Osteocyte (in vitro differentiated cells): Measurements from ENCODE around the gene GRID1. TPM values are rescaled to one million over a fixed set of nuclear protein-coding genes. Genes with fewer than 3 reads are reported as not detected.

Experiments used
- DNase-seq: peaks from one replicate; pipeline ENCODE4 v3.0.0; 2021; ENCODE audit warnings: mixed read lengths; ENCODE audit not compliant: unreplicated experiment; ENCODE audit errors: extremely low spot score
- H3K27ac Mint-ChIP-seq: one replicate; pipeline ENCODE4 v1.8.0; 2021; ENCODE audit warnings: mild to moderate bottlenecking, mixed read lengths; ENCODE audit not compliant: unreplicated experiment
- H3K27me3 Mint-ChIP-seq: one replicate; pipeline ENCODE4 v1.8.0; 2021; ENCODE audit warnings: mixed read lengths; ENCODE audit not compliant: unreplicated experiment
- H3K36me3 Mint-ChIP-seq: one replicate; pipeline ENCODE4 v1.8.0; 2021; ENCODE audit warnings: mixed read lengths; ENCODE audit not compliant: unreplicated experiment
- H3K4me1 Mint-ChIP-seq: one replicate; pipeline ENCODE4 v1.8.0; 2021; ENCODE audit warnings: mixed read lengths; ENCODE audit not compliant: unreplicated experiment
- H3K4me3 Mint-ChIP-seq: one replicate; pipeline ENCODE4 v1.8.0; 2021; ENCODE audit warnings: mild to moderate bottlenecking, moderate library complexity, mixed read lengths; ENCODE audit not compliant: unreplicated experiment
- H3K9me3 Mint-ChIP-seq: one replicate; pipeline ENCODE4 v1.8.0; 2021; ENCODE audit warnings: mixed read lengths; ENCODE audit not compliant: unreplicated experiment
- CTCF ChIP-seq: fragments of 200-600 bp; sonication (generic); IDR thresholded peaks from 2 replicates; pipeline ENCODE4 v1.5.0; 2021; ENCODE audit warnings: antibody characterized with exemption, mild to moderate bottlenecking, moderate library complexity
- total RNA-seq: library from RNA; stranded (reverse); gene quantifications from 2 replicates; pipeline ENCODE4 v1.2.1, GENCODE V29; 2021

GRID1 gene
- total RNA-seq, 1 donor from 2014 or later, result 0.11 TPM

DNA sequence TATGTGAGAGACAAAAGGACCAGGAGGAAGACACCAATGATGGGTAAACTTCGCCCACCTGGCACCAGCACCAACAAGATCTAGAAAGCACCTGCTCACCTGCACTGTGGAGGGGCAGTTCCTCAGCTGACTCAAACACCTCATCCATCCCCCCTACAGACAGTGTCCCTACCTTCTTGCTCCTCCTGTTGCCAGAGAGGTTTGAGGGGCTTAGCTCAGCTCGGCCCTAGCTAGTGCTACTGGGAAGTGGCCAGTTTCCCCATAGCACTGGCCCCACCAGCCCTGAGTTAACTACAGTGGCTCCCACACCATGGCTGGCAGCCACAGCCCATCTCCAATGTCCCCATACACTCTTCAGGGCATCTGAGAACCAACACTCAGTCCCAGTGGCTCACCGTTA is 70.8 kb downstream of the GRID1 start:
- no peak overlapping the region for H3K4me3 Mint-ChIP-seq
- DNase-seq, result peak; percentile 72
- H3K27me3 Mint-ChIP-seq, result no peaks in the 10 kb centered on the region
- H3K4me1 Mint-ChIP-seq, result no peaks in the 10 kb centered on the region
- no peaks in the 10 kb centered on the region for H3K36me3 Mint-ChIP-seq
- no peaks in the 10 kb centered on the region for H3K9me3 Mint-ChIP-seq
- no peak overlapping the region for H3K27ac Mint-ChIP-seq
- no peak for TF ChIP-seq CTCF

DNA sequence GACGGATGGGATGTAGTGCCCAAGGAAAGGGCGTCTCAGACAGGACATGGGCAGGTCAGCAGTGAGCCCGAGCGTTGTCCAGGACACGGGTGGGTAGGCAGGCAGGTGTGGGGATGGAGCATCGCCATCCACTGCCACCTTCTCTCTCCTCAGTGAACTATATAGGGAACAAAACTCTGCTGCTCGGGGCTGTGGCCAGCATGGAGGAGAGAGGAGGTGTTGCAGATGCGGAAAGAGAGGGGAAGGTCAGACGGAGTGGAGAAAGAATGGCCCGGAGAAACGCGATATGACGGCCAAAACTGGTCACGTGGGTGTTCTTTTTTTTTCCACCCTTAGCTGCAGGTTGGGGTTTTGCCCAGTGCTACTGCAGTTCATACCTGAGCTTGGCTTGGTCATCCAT is 71.2 kb downstream of the GRID1 start:
- no peak overlapping the region for H3K27ac Mint-ChIP-seq
- H3K4me3 Mint-ChIP-seq, result no peak overlapping the region
- H3K9me3 Mint-ChIP-seq, result no peaks in the 10 kb centered on the region
- H3K36me3 Mint-ChIP-seq, result no peaks in the 10 kb centered on the region
- TF ChIP-seq CTCF, result no peak
- DNase-seq, result peak; percentile 71
- H3K27me3 Mint-ChIP-seq, result no peaks in the 10 kb centered on the region
- H3K4me1 Mint-ChIP-seq, result no peaks in the 10 kb centered on the region

GRCh38 chr10:86294346-86295265 is 72.0 kb downstream of the GRID1 start:
- Mint-ChIP-seq H3K27ac (no peak overlapping the region), H3K4me1 (no peaks in the 10 kb centered on the region), H3K36me3 (no peaks in the 10 kb centered on the region), H3K27me3 (no peaks in the 10 kb centered on the region), H3K9me3 (no peaks in the 10 kb centered on the region), H3K4me3 (no peak overlapping the region)
- no peak for TF ChIP-seq CTCF
- peak; percentile 75 for DNase-seq

DNA sequence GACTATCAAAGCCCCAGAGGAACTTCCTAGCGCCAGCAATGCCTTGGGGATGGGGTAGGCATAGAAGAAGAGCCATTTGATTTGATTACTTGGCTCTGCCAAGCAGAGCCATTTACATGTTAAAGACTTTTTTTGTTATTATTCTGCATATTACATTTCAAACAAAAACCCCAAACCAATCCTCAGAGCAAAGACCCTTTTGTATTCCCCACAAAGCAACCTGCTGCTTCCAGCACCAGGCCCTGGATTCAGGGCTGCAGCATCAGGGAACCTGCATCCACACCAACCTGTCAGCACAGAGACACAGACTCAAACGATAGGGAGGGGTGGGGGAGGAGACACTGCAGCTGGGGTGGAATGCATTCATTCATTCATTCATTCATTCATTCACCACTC is 73.2 kb downstream of the GRID1 start:
- Mint-ChIP-seq H3K36me3 (no peaks in the 10 kb centered on the region), H3K27me3 (no peaks in the 10 kb centered on the region)
- DNase-seq, result peak; percentile 44

More for the DNA sequence above, 73.2 kb downstream of the GRID1 start:
- Mint-ChIP-seq H3K4me3 (no peak overlapping the region), H3K27ac (no peak overlapping the region), H3K4me1 (no peaks in the 10 kb centered on the region), H3K9me3 (no peaks in the 10 kb centered on the region)
- no peak for TF ChIP-seq CTCF
